SW 1271 (cell line): ENCODE data around the gene TRPC6.

ENCODE experiments used
- DNase-seq, 2 experiments: peaks; one replicate each; lab custom pipeline; 2025; lab: John Stamatoyannopoulos, UW

Gene TRPC6

DNA sequence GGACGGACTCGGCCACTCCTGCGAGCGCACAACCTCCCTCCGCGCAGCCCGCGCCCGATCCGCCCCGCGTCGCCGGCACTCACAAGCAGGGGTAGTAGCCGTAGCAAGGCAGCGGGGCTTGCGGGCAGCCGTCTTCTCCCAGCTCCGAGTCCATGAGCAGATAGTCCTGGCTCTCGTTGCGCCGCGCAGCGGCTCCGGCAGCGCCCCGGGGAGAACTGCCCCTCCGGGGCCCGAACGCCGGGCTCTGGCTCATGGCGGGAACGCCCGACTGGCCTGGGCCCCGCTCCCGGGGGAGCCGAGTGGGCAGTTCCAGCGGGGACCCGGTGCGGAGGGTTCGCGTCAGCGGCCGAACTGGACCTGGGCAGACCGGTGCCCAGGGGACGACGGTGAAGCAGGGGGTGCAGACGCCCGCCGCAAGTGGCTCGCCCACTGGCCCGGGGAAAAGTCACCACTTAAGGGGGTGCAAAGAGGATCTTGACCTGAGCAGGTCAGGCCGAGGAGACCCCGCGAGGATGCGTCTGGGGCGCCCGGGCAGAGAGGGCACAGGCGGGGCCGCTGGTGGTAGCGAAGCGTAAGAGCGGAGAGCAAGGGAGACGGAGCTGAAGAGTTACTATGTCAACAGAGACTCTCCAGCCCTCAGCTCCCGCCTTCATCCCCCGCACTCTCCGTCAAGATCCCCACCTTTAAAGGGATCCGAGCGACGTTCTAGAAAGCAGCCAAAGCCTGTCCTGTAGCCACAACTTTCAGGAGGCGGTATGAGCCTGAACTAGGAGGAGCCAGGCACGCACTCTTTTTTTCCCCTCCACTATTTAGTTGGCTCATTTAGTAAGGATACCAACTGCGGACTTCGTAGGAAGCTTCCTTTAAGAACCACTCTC lies at the start of gene TRPC6:
Gene TRPC6, minus strand, starts transcription at position 757 of the 878 bp plus-strand sequence. Its CDS starts 504 bp downstream, at position 253.
- DNase-seq: no peak

DNA sequence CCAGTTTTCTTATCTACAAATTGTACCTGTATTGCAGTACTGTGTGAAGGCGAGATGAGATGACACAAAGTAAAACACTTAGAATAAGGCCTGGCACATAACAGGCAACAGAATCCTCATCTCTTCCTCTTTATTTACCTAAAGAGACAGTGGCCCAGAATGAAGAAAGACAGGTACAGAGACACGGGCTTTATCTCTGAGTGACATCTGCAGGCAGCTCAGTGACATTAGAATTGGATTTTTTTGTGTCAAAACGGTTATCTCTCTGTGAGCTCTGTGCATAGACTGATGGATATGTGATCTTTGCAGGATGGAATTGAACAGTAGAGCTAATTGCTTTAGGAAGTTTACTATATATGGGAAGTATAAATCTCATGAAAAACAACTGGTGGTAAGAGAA lies 36.2 kb upstream of the TRPC6 start:
- no peak for DNase-seq

DNA sequence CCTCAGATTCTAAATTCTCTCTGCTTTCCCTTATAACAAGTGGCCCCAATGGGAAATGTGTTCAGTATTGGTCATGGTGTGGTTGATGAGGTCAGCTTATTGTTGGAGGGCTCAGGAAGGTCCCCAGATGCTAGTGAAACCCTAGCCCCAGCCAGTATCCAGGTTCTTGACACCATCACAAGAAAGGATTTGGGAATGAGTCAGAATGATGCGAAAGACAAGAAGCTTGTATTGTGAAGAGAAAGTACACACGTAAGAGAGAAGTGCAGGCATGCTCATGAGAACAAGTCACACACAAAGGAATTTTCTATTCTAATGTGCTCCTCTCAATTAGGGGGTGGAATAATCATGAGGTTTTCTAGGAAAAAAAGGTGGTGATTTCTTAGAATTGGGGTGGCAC lies 34.9 kb upstream of the TRPC6 start:
- no peak for DNase-seq

DNA sequence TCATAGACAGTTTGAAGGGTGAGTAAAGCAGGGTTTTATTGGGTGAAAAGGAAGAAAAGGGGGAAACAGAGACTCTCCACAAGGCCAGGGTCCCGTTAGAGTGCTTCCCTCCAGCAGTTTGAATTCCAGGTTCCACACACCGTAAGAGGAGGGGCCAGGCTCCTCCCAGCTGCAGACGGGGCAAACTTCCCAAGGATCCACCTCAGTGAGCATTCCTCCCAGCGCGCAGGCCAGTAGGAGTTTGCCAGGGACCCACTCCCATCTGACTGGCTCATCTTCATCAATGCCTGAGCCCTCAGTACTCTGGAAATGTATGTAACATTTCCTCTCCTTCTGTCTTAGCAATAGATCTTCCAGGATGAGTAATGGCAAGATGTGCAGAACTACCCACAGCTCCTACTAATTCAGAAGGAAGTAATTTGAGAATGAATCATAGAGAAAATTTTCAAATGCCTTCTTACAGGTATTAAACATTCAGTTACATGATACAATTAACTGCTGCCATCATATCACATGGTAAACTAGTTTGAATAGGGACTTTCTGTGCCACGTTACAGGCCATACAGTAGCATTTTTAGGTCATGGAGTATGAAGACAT lies 34.0 kb upstream of the TRPC6 start:
- DNase-seq: no peak

DNA sequence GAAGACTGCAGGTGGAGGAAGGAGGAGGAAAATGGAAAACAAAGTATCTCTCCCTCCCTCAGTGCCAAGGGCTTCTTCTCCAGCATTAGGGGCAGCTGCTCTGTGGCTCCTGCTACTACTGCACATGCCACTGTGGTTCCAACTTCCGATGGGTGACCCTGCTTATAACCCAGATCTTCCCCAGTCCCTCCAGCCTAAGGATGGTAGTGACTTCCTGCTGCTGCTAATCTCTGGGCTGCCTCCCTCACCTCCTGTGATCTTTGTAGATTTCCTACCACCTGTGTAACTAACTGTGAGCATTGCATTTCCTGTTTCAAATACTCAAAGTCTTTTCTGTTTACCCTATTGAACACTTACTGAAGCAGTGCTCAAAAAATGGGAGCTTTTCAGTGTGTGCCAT lies 28.7 kb upstream of the TRPC6 start:
- DNase-seq: no peak

GRCh38 chr11:101600924-101601323 lies 17.1 kb upstream of the TRPC6 start:
- DNase-seq: no peak

DNA sequence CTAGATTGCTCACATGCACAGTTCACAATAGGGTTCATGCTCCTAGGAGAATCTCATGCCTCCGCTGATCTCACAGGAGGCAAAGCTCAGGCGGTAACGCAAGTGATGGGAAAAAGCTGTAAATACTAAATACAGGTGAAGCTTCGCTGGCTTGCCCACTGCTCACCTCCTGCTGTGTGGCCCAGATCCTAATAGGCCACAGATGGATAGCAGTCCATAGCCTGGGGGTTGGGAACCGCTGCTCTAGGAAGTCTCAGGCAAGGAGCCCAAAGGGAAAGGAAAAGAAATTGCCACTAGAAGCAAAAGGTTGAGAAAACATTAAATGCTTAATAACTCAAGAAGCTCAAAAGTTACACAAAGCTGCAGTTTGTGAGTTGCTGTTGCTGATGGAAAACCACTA lies 3.2 kb upstream of the TRPC6 start:
- DNase-seq: no peak

- no peak for DNase-seq
Measured at GRCh38 chr11:101584655-101585054, 848 bp upstream of the TRPC6 start.

- no peak for DNase-seq
Measured at GRCh38 chr11:101584129-101584515, 315 bp upstream of the TRPC6 start.

GRCh38 chr11:101582989-101583250 lies 887 bp downstream of the TRPC6 start:
- no peak for DNase-seq

DNA sequence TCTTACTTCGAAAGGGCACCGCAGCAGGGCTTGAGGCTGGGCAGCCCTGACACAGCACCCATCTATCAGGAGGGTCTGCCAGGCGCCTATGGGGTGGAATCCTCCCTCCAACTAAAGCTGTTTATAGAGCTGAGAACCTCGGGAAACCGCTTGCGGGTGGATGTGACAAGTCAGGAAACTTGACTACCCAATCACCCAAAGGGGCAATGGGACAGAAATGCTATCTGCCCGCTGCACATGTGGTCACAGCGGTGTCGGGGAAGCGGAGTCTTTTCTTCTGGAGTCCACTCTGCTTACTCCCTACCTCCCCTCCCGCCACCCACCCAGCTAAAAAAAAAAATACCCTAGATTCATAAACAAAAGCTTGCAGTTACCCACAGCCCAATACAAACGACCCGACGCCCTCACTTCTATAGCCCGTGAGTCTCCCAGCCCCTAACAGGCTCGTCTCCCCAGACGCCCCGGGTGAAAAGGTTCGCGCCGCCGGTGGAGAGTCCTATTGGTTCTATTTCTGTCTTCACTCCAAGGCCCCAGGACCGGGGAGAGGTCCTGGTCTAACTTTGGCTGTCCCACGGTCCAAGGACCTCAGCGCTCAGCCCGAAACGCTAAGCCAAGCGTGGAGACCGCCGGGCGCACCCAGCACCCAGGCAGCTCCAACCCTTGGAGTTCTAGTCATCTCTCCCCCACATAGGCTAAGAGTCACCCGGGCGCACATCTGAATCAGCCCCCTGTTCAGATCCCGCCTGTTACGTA lies 1.4 kb downstream of the TRPC6 start:
- no peak for DNase-seq

- DNase-seq: no peak
Measured at GRCh38 chr11:101577461-101577860, 6.3 kb downstream of the TRPC6 start.

DNA sequence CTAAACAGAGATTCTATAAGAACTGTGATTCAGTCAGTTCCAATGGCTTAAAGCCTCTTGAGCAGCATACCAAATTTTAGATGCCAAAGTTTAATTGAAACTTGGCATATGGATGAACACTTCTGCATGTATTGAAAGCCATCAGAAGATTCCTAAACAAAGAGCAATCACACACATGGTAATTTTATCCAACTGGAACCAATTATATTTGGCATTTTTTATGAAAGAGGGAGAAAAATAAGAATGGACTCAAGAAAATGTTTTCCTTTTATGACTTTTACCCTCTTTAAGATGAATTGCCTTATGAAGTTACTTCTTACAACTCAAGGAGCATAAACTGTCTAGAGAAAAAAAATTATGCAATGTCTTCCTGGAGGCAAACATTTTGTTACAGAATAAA lies 7.4 kb downstream of the TRPC6 start:
- no peak for DNase-seq

DNA sequence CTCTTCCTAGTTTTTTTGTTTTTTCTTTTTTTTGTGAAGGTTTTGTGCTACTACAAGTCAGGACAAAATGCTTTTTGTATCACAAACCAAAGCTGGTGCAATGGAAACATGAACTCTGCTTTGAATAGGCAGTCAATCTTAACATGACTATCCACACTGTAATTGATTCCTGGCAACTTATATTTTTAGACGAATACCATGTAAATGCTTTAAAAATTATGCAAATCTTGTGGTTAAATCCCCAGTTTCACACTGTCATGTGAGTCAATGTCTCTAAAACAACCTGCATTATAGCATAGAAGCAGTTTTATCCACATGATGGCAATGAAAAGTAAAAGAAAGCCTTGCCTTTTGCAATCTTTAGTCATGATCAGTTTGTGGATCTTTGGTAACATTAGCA lies 8.9 kb downstream of the TRPC6 start:
- no peak for DNase-seq

- DNase-seq: no peak
Measured at GRCh38 chr11:101567071-101567470, 16.7 kb downstream of the TRPC6 start.

- DNase-seq: no peak
Measured at GRCh38 chr11:101566626-101567025, 17.2 kb downstream of the TRPC6 start.

GRCh38 chr11:101563166-101563565 lies 20.6 kb downstream of the TRPC6 start:
- no peak for DNase-seq

GRCh38 chr11:101555366-101555765 lies 28.4 kb downstream of the TRPC6 start:
- no peak for DNase-seq

DNA sequence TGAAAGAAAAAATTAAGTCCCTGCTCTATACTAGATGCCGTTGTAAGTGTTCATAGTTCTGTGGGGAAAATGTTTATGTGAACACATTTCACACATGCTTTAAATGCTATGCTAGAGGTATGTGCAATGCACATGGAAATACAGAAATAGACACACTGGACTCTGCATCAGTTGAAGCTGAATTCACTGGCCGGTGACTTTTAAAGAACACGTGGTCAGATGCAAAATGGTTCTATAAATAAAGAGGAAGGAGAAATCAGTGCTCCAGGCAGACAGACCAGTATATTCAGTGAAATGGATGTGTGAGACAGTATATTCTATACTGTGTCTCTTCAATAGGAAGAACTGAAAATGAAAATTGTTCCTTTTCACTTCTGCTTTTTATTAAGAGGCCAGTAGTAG lies 29.9 kb downstream of the TRPC6 start:
- DNase-seq: no peak

DNA sequence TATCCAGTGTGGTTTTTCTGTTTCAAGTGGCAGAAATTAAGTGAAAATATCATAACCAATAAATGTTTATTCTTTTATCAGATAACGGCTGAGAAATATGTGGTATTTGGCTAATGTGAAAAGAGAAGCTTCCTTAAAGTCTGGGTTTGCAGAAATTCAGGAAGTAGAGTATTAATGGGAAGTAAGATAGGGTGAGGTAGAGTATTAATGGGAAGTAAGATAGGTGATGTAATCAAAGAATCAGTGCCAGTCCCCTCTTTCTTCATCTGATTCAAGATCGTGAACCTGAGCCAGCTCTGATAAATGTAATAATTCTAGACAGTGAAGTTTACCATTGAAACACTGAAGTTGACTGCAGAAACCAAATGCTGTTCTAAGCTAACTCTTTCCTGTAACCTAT lies 30.9 kb downstream of the TRPC6 start:
- DNase-seq: no peak

- no peak for DNase-seq
Measured at GRCh38 chr11:101528541-101528940, 55.3 kb downstream of the TRPC6 start.

DNA sequence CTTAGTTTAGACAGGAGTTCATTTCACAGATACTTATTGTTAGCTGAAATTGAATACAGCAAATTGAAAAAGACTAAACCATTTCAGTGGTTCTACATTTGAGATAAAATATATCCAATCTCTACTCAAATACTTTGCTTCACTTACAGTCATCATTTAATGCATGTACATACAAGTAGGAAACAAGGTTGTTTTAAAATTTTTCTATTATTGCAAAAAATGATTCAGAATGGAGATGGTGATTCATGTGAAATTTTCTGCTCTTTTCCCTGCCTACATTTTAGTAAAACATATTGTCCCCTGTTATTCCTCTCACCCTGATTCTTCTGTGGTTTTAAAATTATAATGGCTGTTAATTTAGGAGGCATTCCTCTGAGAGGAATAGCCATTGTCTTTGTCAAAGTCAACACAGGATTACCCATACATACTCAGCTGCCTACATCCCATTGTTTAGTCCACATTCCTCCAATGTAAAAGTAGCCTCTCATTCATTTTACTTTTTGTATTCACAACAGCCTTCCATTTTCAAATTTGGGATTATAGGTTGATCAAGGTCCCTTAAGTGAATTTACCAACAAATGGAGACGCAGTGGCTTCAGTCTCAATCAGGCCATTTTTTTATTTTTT lies 60.1 kb downstream of the TRPC6 start:
- DNase-seq: no peak

GRCh38 chr11:101523193-101523592 lies 60.6 kb downstream of the TRPC6 start:
- no peak for DNase-seq
